ENCODE measurements around the gene NKAIN4. TPM values are rescaled to one million over a fixed set of nuclear protein-coding genes. Genes with fewer than 3 reads are reported as not detected.

NKAIN4 gene
- total RNA-seq, result not detected
- not detected for polyA plus RNA-seq
- long read RNA-seq, donor 1, result 0 reads
- long read RNA-seq, donor 2, partial matches to known transcripts, result 0 of 1 reads
- long read RNA-seq, donor 2, other reads (novel, unspliced or antisense), result 1 of 1 reads

DNA sequence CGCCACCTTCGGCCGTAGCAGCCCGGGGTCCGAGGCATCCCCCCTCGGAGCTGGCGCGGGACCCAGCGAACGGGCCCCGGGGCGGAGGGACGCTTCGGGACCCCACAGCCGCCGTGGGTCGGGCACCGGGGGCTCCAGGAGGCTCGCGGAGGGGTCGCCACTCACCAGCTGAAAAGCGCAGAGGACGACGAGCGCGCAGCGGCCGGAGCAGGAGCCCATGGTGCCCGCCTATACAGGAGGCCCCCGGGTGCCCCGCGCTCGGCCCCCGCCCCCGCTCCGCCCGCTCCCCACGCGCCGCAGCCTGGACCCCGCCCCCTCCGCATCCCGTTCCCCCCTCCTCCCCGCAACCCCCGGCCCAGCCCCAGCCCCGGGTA is at the start of gene NKAIN4:
Gene NKAIN4, minus strand, starts transcription at position 232 of the 374 bp plus-strand sequence. Its CDS starts 13 bp downstream, at position 219.
- Histone ChIP-seq H3K27ac (ENCODE audit: low read depth in 1 of 2, low read length in 2 of 2) (no peak within 1 kb of the TSS), H3K27me3 (ENCODE audit: control insufficient read depth in 1 of 2, insufficient read depth in 2 of 2, low read length in 1 of 2) (no peaks in the 10 kb centered on the region), H3K36me3 (ENCODE audit: control insufficient read depth in 1 of 2, insufficient read depth in 2 of 2, low read length in 1 of 2) (no peaks in the 10 kb centered on the region), H3K4me3 (ENCODE audit: low read length in 2 of 2) (no peak within 1 kb of the TSS), H3K9me3 (ENCODE audit: control insufficient read depth, low read length) (no peaks in the 10 kb centered on the region), H3K4me1 (ENCODE audit: control insufficient read depth in 1 of 2, insufficient read depth in 2 of 2, low read length in 2 of 2) (no peaks in the 10 kb centered on the region)
- WGBS, 2 donors, result 0 to 1% methylated on average over 9 to 46 of the region's 46 CpGs
- ATAC-seq (ENCODE audit: low FRiP score), result no peak
- intact Hi-C loops (cut with DNase I), result no loop called here
- DNase-seq, result no peak

DNA sequence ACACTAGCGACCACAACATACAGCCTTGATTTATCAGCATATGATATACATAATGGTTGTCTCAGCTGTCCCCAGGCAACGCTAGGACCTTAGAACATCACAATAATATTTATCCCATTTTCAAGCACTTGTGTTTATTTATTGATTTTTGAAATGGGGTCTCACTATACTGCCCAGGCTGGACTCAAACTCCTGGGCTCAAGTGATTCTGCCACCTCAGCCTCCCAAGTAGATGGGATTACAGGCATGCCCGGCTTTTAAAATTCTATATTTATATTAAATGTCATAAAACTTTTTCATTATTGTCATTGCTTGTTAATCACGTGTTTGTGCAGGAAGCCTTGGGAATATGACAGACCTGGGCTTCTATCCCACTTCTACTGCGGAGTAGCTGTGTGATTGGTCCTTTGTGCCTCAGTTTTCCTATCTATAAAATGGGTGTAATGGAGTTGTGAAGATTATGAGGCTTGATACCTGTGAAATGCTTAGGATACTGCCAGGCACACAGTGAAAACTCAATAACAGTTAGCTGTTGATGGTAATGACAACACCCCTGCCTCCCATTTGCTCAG is 48.9 kb upstream of the NKAIN4 start:
- H3K27ac ChIP-seq (ENCODE audit: low read depth in 1 of 2, low read length in 2 of 2), result no peak overlapping the region
- intact Hi-C loops (cut with DNase I), result no loop called here
- no peak overlapping the region for H3K4me3 ChIP-seq (ENCODE audit: low read length in 2 of 2)
- ATAC-seq (ENCODE audit: low FRiP score) (no peak), DNase-seq (no peak)
- H3K9me3 ChIP-seq (ENCODE audit: control insufficient read depth, low read length), result no peaks in the 10 kb centered on the region
- H3K4me1 ChIP-seq (ENCODE audit: control insufficient read depth in 1 of 2, insufficient read depth in 2 of 2, low read length in 2 of 2), result no peaks in the 10 kb centered on the region
- 53 to 56% methylated on average over 5 of the region's 5 CpGs for WGBS, 2 donors
- no peaks in the 10 kb centered on the region for H3K36me3 ChIP-seq (ENCODE audit: control insufficient read depth in 1 of 2, insufficient read depth in 2 of 2, low read length in 1 of 2)
- no peaks in the 10 kb centered on the region for H3K27me3 ChIP-seq (ENCODE audit: control insufficient read depth in 1 of 2, insufficient read depth in 2 of 2, low read length in 1 of 2)

DNA sequence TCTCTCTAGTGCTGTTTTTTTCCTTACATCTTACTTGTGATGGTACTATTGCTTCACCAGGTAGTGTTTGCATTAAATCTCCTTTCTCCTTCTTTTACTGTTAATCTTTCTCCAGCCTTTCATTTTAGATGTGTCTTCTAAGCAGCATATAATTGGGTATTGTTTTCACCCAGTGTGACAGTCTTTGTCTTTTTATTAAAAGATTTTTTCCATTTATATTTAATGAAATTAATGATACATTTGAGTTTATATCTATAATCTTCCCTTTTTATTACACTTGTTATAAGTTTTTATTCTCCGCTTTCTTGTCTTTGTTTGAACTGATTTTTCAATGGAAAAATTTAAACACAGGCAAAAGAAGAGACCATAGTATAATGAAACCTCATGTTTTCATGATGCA is 47.4 kb upstream of the NKAIN4 start:
- no peaks in the 10 kb centered on the region for H3K27me3 ChIP-seq (ENCODE audit: control insufficient read depth in 1 of 2, insufficient read depth in 2 of 2, low read length in 1 of 2)
- DNase-seq (no peak), ATAC-seq (ENCODE audit: low FRiP score) (no peak)
- no peak overlapping the region for H3K27ac ChIP-seq (ENCODE audit: low read depth in 1 of 2, low read length in 2 of 2)
- intact Hi-C loops (cut with DNase I), result no loop called here
- no peak overlapping the region for H3K4me3 ChIP-seq (ENCODE audit: low read length in 2 of 2)
- no peaks in the 10 kb centered on the region for H3K4me1 ChIP-seq (ENCODE audit: control insufficient read depth in 1 of 2, insufficient read depth in 2 of 2, low read length in 2 of 2)
- no peaks in the 10 kb centered on the region for H3K36me3 ChIP-seq (ENCODE audit: control insufficient read depth in 1 of 2, insufficient read depth in 2 of 2, low read length in 1 of 2)
- no peaks in the 10 kb centered on the region for H3K9me3 ChIP-seq (ENCODE audit: control insufficient read depth, low read length)
- 95 to 98% methylated on average over 1 of the region's 1 CpG for WGBS, 2 donors

DNA sequence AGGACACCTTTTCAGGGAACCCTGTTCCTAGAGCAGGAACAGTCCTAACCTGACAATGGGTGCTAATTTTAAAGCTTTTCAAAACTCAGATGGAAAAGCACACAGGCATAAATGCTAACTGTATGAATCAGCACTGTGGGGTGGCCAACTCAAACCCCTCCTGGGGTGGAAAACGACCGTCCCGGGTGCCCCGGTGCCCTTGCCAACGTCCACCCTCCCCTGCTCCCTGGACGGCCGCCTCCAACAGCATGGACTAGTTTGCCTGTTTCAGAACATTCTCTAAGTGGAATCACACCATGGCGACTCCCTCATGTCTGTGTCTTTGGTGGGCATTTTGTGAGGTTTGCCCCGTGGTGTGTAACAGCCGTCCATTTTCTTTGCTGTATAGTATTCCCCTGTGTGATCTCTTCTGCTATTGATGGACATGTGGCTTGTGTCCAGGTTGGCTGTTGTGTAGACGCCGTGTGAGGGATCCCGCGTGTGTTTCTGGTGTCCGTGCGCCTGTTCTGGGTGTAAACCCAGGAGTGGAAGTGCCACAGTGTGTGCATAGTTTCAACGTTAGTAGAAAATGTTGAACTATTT is 44.6 kb upstream of the NKAIN4 start:
- WGBS, 2 donors, result 78 to 82% methylated on average over 17 of the region's 17 CpGs
- no peaks in the 10 kb centered on the region for H3K27me3 ChIP-seq (ENCODE audit: control insufficient read depth in 1 of 2, insufficient read depth in 2 of 2, low read length in 1 of 2)
- no peak overlapping the region for H3K27ac ChIP-seq (ENCODE audit: low read depth in 1 of 2, low read length in 2 of 2)
- H3K4me3 ChIP-seq (ENCODE audit: low read length in 2 of 2), result no peak overlapping the region
- intact Hi-C loops (cut with DNase I), result no loop called here
- ATAC-seq (ENCODE audit: low FRiP score) (no peak), DNase-seq (no peak)
- H3K4me1 ChIP-seq (ENCODE audit: control insufficient read depth in 1 of 2, insufficient read depth in 2 of 2, low read length in 2 of 2), result no peaks in the 10 kb centered on the region
- H3K9me3 ChIP-seq (ENCODE audit: control insufficient read depth, low read length), result no peaks in the 10 kb centered on the region
- no peaks in the 10 kb centered on the region for H3K36me3 ChIP-seq (ENCODE audit: control insufficient read depth in 1 of 2, insufficient read depth in 2 of 2, low read length in 1 of 2)

DNA sequence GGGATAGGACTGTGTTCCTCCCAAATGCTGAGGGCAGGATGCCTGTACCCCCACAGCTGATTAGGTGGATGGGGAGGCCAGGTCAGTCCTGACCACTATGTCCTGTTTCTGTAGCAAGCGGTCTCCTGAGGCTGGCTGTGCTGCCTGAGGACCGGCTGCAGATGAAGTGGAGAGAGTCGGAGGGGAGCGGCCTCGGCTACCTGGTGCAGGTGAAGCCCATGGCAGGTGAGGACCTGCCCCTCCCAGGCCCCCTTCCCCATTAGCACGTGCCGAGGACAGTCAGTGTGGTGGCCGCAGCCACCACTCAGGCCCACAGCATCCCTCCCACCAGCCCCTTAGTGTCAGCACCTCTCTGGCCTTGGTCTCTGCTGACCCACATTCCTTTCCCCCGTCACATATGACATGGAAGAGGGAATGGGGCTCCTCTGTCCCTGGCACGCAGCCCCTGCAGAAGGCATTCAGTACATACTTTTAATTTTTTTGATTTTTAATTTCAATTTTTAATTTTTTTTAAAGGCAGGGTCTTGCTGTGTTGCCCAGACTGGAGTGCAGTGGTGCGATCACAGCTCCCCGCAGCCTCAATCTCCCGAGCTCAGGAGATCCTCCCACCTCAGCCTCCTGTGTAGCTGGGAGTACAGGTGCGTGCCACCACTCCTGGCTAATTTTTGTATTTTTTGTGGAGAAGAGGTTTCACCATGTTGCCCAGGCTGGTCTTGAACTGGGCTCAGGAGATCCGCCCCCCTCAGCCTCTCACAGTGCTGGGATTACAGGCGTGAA is 43.7 kb upstream of the NKAIN4 start:
- intact Hi-C loops (cut with DNase I), result no loop called here
- no peak for ATAC-seq (ENCODE audit: low FRiP score)
- no peaks in the 10 kb centered on the region for H3K9me3 ChIP-seq (ENCODE audit: control insufficient read depth, low read length)
- 78 to 82% methylated on average over 16 of the region's 16 CpGs for WGBS, 2 donors
- no peaks in the 10 kb centered on the region for H3K4me1 ChIP-seq (ENCODE audit: control insufficient read depth in 1 of 2, insufficient read depth in 2 of 2, low read length in 2 of 2)
- H3K36me3 ChIP-seq (ENCODE audit: control insufficient read depth in 1 of 2, insufficient read depth in 2 of 2, low read length in 1 of 2), result no peaks in the 10 kb centered on the region
- H3K27me3 ChIP-seq (ENCODE audit: control insufficient read depth in 1 of 2, insufficient read depth in 2 of 2, low read length in 1 of 2), result no peaks in the 10 kb centered on the region
- no peak overlapping the region for H3K4me3 ChIP-seq (ENCODE audit: low read length in 2 of 2)
- DNase-seq, result no peak
- no peak overlapping the region for H3K27ac ChIP-seq (ENCODE audit: low read depth in 1 of 2, low read length in 2 of 2)

DNA sequence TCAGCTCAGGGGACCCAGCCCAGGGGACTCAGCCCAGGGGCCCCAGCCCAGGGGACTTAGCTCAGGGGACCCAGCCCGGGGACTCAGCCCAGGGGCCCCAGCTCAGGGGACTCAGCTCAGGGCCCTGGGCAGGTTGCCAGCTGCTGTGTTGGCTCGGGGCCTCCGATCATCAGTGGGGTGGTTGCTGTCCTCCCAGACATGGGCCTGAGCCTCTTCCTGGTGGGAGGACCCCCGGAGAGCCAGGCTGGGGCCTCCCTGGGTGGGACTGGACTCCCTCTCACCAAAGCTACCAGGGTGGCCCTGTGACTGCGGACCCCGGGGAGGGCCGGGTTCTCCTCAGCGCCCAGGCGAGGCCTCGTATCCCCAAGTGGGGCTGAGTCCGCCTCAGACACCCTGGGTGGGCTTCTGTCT is 43.1 kb upstream of the NKAIN4 start:
- Histone ChIP-seq H3K4me3 (ENCODE audit: low read length in 2 of 2) (no peak overlapping the region), H3K27me3 (ENCODE audit: control insufficient read depth in 1 of 2, insufficient read depth in 2 of 2, low read length in 1 of 2) (no peaks in the 10 kb centered on the region), H3K9me3 (ENCODE audit: control insufficient read depth, low read length) (no peaks in the 10 kb centered on the region), H3K36me3 (ENCODE audit: control insufficient read depth in 1 of 2, insufficient read depth in 2 of 2, low read length in 1 of 2) (no peaks in the 10 kb centered on the region), H3K27ac (ENCODE audit: low read depth in 1 of 2, low read length in 2 of 2) (no peak overlapping the region), H3K4me1 (ENCODE audit: control insufficient read depth in 1 of 2, insufficient read depth in 2 of 2, low read length in 2 of 2) (no peaks in the 10 kb centered on the region)
- 62 to 63% methylated on average over 11 of the region's 11 CpGs for WGBS, 2 donors
- DNase-seq (no peak), ATAC-seq (ENCODE audit: low FRiP score) (no peak)
- intact Hi-C loops (cut with DNase I), result no loop called here

DNA sequence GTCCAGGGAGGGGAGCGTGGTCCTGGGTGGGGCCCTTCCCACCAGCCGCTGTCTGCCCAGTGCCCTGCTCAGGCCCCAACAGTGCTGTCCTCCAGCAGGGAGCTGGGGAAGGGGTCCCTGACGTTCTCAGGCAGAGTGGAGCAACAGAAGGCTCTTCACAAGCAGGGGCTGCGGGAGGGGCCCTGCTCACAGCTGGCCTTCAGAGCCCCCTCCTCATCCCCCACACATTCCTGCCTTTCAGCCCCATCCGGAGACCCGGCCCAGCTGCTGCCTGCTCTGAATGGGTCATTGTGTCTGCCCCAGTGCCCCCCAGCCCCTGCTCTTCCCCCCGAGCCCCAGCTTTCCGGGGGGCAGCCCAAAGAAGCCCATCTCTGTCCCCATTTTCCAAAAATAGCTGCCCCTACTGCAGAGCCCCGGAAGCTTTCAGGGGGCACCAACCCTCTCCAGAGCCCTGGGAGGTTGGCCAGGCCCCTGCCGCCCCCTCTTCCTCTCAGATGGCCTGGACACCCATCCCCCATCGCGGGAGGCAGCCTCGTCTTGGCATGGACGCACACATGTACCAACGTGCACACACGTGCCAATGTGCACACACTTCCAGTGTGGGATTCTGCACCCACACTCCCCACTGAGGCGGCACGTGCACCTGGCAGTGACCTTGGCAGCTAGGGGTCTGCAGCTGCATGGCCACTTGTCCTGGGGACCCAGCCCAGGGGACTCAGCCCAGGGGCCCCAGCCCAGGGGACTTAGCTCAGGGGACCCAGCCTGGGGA is 42.5 kb upstream of the NKAIN4 start:
- no peaks in the 10 kb centered on the region for H3K27me3 ChIP-seq (ENCODE audit: control insufficient read depth in 1 of 2, insufficient read depth in 2 of 2, low read length in 1 of 2)
- H3K4me1 ChIP-seq (ENCODE audit: control insufficient read depth in 1 of 2, insufficient read depth in 2 of 2, low read length in 2 of 2), result no peaks in the 10 kb centered on the region
- ATAC-seq (ENCODE audit: low FRiP score) (no peak), DNase-seq (no peak)
- H3K27ac ChIP-seq (ENCODE audit: low read depth in 1 of 2, low read length in 2 of 2), result no peak overlapping the region
- H3K9me3 ChIP-seq (ENCODE audit: control insufficient read depth, low read length), result no peaks in the 10 kb centered on the region
- H3K4me3 ChIP-seq (ENCODE audit: low read length in 2 of 2), result no peak overlapping the region
- 21 to 28% methylated on average over 18 of the region's 18 CpGs for WGBS, 2 donors
- intact Hi-C loops (cut with DNase I), result no loop called here
- no peaks in the 10 kb centered on the region for H3K36me3 ChIP-seq (ENCODE audit: control insufficient read depth in 1 of 2, insufficient read depth in 2 of 2, low read length in 1 of 2)

DNA sequence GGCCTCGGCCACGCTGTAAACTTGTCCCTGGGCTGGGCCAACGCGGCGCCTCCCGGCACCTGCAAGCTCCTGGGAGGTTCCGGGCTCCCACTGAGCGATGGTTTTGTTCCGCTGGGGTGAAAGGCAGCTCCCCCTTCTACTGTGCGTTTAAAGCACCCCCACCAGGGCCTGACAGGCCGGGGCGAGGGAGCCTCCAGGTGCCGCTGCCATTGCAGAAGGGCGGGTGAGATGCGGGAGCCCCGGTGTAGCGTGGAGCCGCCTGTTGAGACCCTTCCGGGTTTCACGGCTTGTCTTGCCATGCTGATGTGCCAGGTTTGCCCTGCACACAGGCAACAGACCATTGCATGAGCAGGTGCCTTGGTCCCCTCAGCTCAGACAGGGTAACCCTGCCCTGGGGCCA is 41.6 kb upstream of the NKAIN4 start:
- no peaks in the 10 kb centered on the region for H3K4me1 ChIP-seq (ENCODE audit: control insufficient read depth in 1 of 2, insufficient read depth in 2 of 2, low read length in 2 of 2)
- DNase-seq (no peak), ATAC-seq (ENCODE audit: low FRiP score) (no peak)
- intact Hi-C loops (cut with DNase I), result no loop called here
- no peaks in the 10 kb centered on the region for H3K36me3 ChIP-seq (ENCODE audit: control insufficient read depth in 1 of 2, insufficient read depth in 2 of 2, low read length in 1 of 2)
- 12 to 13% methylated on average over 20 of the region's 20 CpGs for WGBS, 2 donors
- H3K27me3 ChIP-seq (ENCODE audit: control insufficient read depth in 1 of 2, insufficient read depth in 2 of 2, low read length in 1 of 2), result no peaks in the 10 kb centered on the region
- no peaks in the 10 kb centered on the region for H3K9me3 ChIP-seq (ENCODE audit: control insufficient read depth, low read length)
- H3K27ac ChIP-seq (ENCODE audit: low read depth in 1 of 2, low read length in 2 of 2), result no peak overlapping the region
- no peak overlapping the region for H3K4me3 ChIP-seq (ENCODE audit: low read length in 2 of 2)

Data from aorta (tissue), 5 donors.